GM12865 (cell line): Measurements from ENCODE around the gene TMEM178A.

ENCODE experiments used
- DNase-seq: peaks from one replicate; pipeline ENCODE4 v3.0.0; 2010; ENCODE audit warnings: low read depth
- H3K4me3 ChIP-seq: 2 replicates; pipeline ENCODE4 v1.5.1; 2011; ENCODE audit warnings: mild to moderate bottlenecking, low read depth, low read length, control low read depth
- CTCF ChIP-seq: IDR thresholded peaks from 2 replicates; pipeline ENCODE4 v1.5.1; 2011; ENCODE audit warnings: low read length, control low read depth, low read depth, inconsistent platforms; ENCODE audit not compliant: insufficient read depth; ENCODE audit errors: missing control alignments

TMEM178A gene

GRCh38 chr2:39638581-39638980 is 27.1 kb upstream of the TMEM178A start:
- no peak for TF ChIP-seq CTCF
- DNase-seq = no peak
- no peak overlapping the region for H3K4me3 ChIP-seq

DNA sequence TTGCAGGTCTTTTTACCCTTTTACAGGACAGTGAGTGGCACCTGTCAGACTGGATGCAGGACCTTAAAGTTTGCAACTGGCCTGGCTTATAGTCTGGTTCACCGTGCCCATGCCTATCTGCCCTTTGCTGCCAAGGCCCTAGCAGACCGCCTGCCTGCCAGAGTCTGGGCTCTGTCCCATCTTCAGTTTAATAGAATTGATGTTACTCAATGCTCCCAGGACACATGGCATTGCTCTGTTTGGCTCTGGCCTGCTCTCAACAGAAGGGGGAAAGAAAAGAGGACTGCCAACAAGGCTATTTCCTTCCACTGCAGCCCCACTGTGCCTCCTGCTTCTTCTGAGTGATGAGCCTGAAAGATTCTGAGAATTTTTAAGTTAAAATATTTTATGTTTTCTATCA is 25.6 kb upstream of the TMEM178A start:
- no peak for DNase-seq
- no peak overlapping the region for H3K4me3 ChIP-seq
- TF ChIP-seq CTCF = no peak

- TF ChIP-seq CTCF = no peak
- DNase-seq = no peak
- H3K4me3 ChIP-seq = no peak overlapping the region
Observed at GRCh38 chr2:39640681-39641080, 25.0 kb upstream of the TMEM178A start.

GRCh38 chr2:39641635-39642034 is 24.1 kb upstream of the TMEM178A start:
- no peak overlapping the region for H3K4me3 ChIP-seq
- TF ChIP-seq CTCF = no peak
- DNase-seq = no peak

DNA sequence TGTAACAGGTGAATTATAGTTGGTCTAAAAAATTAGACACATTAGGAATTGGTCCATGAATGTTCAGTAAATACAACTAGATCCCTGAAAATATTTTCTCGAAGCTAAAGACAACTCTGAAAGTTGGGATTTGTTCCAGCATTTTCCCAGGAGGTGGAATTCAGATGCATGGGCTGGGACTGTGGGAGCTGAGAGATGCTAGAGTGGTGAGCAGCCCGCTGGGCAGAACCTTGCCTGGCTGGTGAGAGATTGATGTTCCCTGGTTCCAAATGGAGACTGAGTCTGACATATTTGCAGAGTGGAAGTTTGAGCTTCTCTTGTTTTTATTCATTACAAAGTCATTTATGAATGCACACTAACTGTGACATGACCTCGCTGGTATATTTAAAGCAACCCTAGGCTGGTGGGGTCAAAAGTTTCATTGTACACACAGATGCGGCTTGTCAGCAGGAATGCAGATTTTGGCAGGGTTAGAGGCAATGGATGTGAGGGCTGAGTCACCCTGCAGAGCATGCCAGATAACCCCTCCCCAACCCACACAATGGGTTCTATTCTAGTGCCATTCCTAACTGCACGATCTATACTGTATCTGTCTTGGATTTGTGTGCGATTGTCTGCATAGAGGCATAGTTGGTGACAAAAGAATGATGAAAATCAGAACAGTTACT is 23.5 kb upstream of the TMEM178A start:
- no peak for TF ChIP-seq CTCF
- no peak for DNase-seq
- H3K4me3 ChIP-seq = no peak overlapping the region

DNA sequence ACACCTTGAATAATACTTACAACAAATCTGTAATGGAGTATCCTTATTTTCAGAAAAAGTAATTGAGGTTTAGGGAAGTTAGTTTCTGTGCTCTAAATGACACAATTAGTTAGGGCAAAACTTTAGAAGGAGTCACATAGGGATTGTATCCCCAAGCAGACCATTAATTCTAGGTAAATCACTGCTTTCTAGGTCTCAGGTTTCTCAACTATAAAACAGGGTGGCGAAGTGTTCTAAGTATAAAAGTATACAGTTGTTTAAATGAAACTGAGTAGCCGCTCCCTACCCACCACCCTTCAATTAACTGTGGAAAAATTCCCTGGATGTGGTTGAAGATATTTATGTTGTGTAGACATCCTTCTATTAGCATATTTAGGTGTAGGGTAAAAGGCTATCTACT is 19.9 kb upstream of the TMEM178A start:
- no peak for TF ChIP-seq CTCF
- no peak overlapping the region for H3K4me3 ChIP-seq
- DNase-seq = no peak

- no peak for TF ChIP-seq CTCF
- H3K4me3 ChIP-seq = no peak overlapping the region
- DNase-seq = no peak
Observed at GRCh38 chr2:39646267-39646666, 19.4 kb upstream of the TMEM178A start.
